Measurements from ENCODE around the gene A4GNT. TPM values are rescaled to one million over a fixed set of nuclear protein-coding genes. Genes with fewer than 3 reads are reported as not detected.

A4GNT gene
- total RNA-seq, 4 donors from 2014 or later: 0.46 TPM; not detected in 3

GRCh38 chr3:138079901-138080300 is 52.3 kb downstream of the A4GNT start:
- Histone ChIP-seq H3K36me3 (peaks cover 0 to 99% of the 10 kb centered on the region in 2 donors), H3K4me3 (no peak overlapping the region), H3K27ac (no peak overlapping the region), H3K27me3 (no peaks in the 10 kb centered on the region), H3K9me3 (no peaks in the 10 kb centered on the region), H3K4me1 (peaks cover 0 to 5% (median 0%) of the 10 kb centered on the region in 3 donors)
- 88 to 100% methylated on average over 4 of the region's 5 CpGs for WGBS, 2 donors (ENCODE audit: low coverage in 1 of 2)
- TF ChIP-seq CTCF (IDR thresholded peaks at IDR 0.05) (no peak), POLR2AphosphoS5 (IDR thresholded peaks at IDR 0.05) (no peak), POLR2A (IDR thresholded peaks at IDR 0.05) (no peak), EP300 (IDR thresholded peaks at IDR 0.05) (no peak)
- ATAC-seq: no peak

DNA sequence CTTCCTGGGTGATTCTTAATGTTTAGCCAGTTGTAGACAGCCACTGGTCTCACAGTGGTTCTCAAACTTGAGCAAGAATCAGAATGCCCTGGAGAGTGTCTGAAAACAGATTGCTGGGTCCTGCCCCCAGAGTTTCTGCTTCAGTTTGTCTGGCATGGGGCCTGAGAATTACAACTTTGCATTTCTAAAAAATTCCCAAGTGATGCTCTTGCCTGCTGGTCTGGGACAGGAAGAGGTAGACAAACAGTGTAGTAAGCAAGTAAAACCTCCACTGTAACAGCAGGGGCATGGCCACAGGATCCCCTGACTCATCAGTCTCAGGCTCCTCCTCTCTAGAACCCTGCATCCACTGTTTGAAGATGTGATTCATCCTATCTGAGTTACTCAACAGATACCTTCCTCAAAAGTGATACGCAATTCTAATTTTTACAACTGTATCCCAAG is 53.3 kb downstream of the A4GNT start:
- H3K36me3 ChIP-seq: peaks cover 0 to 99% of the 10 kb centered on the region in 2 donors
- H3K27ac ChIP-seq: no peak overlapping the region
- peaks cover 0 to 5% (median 0%) of the 10 kb centered on the region in 3 donors for H3K4me1 ChIP-seq
- TF ChIP-seq POLR2A (IDR thresholded peaks at IDR 0.05): no peak
- ATAC-seq: no peak
- no peaks in the 10 kb centered on the region for H3K9me3 ChIP-seq
- H3K27me3 ChIP-seq: no peaks in the 10 kb centered on the region
- WGBS, 2 donors (ENCODE audit: low coverage in 1 of 2): 0% methylated on average over 1 of the region's 1 CpG
- H3K4me3 ChIP-seq: no peak overlapping the region

DNA sequence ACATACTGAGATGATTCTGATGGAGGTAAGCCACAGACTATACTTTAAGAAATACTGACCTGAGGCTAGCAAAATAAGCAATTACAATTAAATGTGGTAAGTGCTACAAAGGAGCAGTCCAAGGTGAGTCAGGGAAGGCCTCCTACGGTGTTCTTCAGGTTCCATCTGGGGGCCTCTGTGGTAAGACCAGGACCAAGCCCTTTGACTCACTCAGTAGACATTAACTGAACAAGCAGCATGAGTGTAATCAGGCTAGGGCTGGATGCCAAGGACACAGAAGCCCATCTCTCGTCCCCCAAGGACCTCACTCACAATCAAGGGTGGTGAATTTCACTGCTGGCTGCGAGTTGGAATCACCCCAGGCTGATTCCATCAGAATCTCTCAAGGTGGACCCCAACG is 54.1 kb downstream of the A4GNT start:
- Histone ChIP-seq H3K9me3 (no peaks in the 10 kb centered on the region), H3K27ac (no peak overlapping the region), H3K36me3 (peaks cover 0 to 98% of the 10 kb centered on the region in 2 donors), H3K27me3 (no peaks in the 10 kb centered on the region), H3K4me1 (peaks cover 0 to 5% (median 0%) of the 10 kb centered on the region in 3 donors), H3K4me3 (no peak overlapping the region)
- TF ChIP-seq EP300 (IDR thresholded peaks at IDR 0.05): no peak
- no peak for TF ChIP-seq POLR2A (IDR thresholded peaks at IDR 0.05)
- no peak for TF ChIP-seq POLR2AphosphoS5 (IDR thresholded peaks at IDR 0.05)
- TF ChIP-seq CTCF (IDR thresholded peaks at IDR 0.05): no peak
- WGBS, 2 donors (ENCODE audit: low coverage in 1 of 2): 79 to 88% methylated on average over 3 of the region's 4 CpGs
- no peak for ATAC-seq

Other genes starting within 250 kb of the A4GNT start
- gene CLDN18, start 122.2 kb downstream of the A4GNT start, total RNA-seq: not detected
- 10 to 100 TPM in 3 of 4 donors, 1 to 10 TPM in 1; 5.3 to 47.9 (median 18.6) TPM for gene DZIP1L, start 16.8 kb downstream of the A4GNT start, total RNA-seq
- 10 to 100 TPM; 11.2 to 16.4 (median 14.2) TPM for gene DBR1, start 42.5 kb upstream of the A4GNT start, total RNA-seq
- gene ARMC8, start 54.9 kb upstream of the A4GNT start, total RNA-seq: 100 to 1,000 TPM in 2 of 4 donors, 10 to 100 TPM in 2; 76.0 to 102 (median 91.6) TPM
- gene NME9, start 197.5 kb upstream of the A4GNT start, total RNA-seq: under 1 TPM in 2 of 4 donors, not detected in 2; 0.47 to 0.54 TPM
- 10 to 100 TPM; 31.8 to 58.1 (median 51.8) TPM for gene MRAS, start 216.2 kb upstream of the A4GNT start, total RNA-seq